Activated CD8-positive, alpha-beta T cell treated with anti-CD3 and anti-CD28 coated beads for 36 hours (primary cell): ENCODE results near the gene ADAMTS5. TPM values are rescaled to one million over a fixed set of nuclear protein-coding genes. Genes with fewer than 3 reads are reported as not detected.

Source experiments
- ATAC-seq: fragments of 200-7000 bp; cut with Tn5 transposase; one replicate; pipeline ENCODE4 v1.10.0; 2021; ENCODE audit warnings: mild to moderate bottlenecking, moderate library complexity
- CTCF ChIA-PET: fragments of 350-600 bp; sonication (Branson Sonifier 250); formaldehyde crosslinking; loops from one replicate; lab custom pipeline; 2021; ENCODE audit warnings: antibody characterized with exemption; lab: Charles Lee
- POLR2A ChIA-PET: fragments of 350-600 bp; sonication (Branson Sonifier 250); formaldehyde crosslinking; loops from one replicate; lab custom pipeline; 2021; ENCODE audit warnings: antibody characterized with exemption; lab: Charles Lee
- DNase-seq: peaks from one replicate; pipeline ENCODE4 v3.0.0-alpha.2; 2020
- H3K27ac Mint-ChIP-seq: one replicate; pipeline ENCODE4 v1.8.0; 2021; ENCODE audit warnings: mild to moderate bottlenecking, mixed read lengths
- H3K27me3 Mint-ChIP-seq: one replicate; pipeline ENCODE4 v1.8.0; 2021; ENCODE audit warnings: mixed read lengths
- H3K36me3 Mint-ChIP-seq: one replicate; pipeline ENCODE4 v1.8.0; 2021; ENCODE audit warnings: low read depth, mixed read lengths
- H3K4me1 Mint-ChIP-seq: one replicate; pipeline ENCODE4 v1.8.0; 2021; ENCODE audit warnings: low read depth, mixed read lengths
- H3K4me3 Mint-ChIP-seq: one replicate; pipeline ENCODE4 v1.8.0; 2021; ENCODE audit warnings: mild to moderate bottlenecking, moderate library complexity, mixed read lengths
- H3K9me3 Mint-ChIP-seq: one replicate; pipeline ENCODE4 v1.8.0; 2021; ENCODE audit warnings: mixed read lengths
- CTCF ChIP-seq: fragments of 200-600 bp; IDR thresholded peaks from one replicate; pipeline ENCODE4 v1.8.0; 2022; ENCODE audit warnings: antibody characterized with exemption, mild to moderate bottlenecking
- intact Hi-C: fragments of 100-400 bp; cut with micrococcal nuclease; formaldehyde crosslinking; loops from one replicate; pipeline ENCODE4 v1.10.0; 2022
- microRNA-seq: library from miRNA; unstranded; fragments of <30 nt; microRNA quantifications from one replicate; pipeline ENCODE4 v1.2.0, GENCODE V29; 2022; ENCODE audit warnings: borderline microRNAs expressed, borderline replicate concordance
- total RNA-seq, 2 experiments: library from RNA; stranded (reverse); gene quantifications; one replicate each; pipeline ENCODE4 v1.2.3, GENCODE V29; 2021

ADAMTS5 gene
- total RNA-seq, 2 experiments from 2014 or later, result not detected

GRCh38 chr21:26884436-26884835, 82.5 kb downstream of the ADAMTS5 start:
- intact Hi-C loops, result no loop called here
- Mint-ChIP-seq H3K4me1 (no peaks in the 10 kb centered on the region), H3K27me3 (no peaks in the 10 kb centered on the region), H3K9me3 (no peaks in the 10 kb centered on the region), H3K27ac (no peak overlapping the region), H3K4me3 (no peak overlapping the region), H3K36me3 (no peaks in the 10 kb centered on the region)
- DNase-seq, result no peak
- ChIA-PET POLR2A (no interaction called here), CTCF (no interaction called here)
- no peak for TF ChIP-seq CTCF
- ATAC-seq, result no peak

DNA sequence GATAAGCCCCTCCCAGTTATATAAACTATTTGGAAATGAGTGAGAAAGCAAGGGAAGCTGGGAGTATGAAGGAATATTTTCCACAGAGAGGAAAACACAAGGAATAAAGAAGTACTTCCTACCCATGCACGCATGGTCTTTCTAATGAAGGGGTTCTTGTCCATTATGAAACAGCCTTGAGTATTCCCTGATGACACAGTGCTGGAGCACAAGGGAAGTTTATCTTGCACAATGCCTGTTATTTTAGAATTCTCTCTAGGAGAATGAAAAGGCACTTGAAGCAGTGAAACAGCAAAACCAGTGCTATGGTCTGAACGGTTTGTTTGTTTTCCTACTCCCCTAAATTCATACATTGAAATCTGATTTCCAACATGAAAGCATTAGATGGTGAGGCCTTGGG, 83.1 kb downstream of the ADAMTS5 start:
- H3K4me3 Mint-ChIP-seq, result no peak overlapping the region
- ATAC-seq (no peak), DNase-seq (no peak)
- ChIA-PET CTCF (no interaction called here), POLR2A (no interaction called here)
- no peaks in the 10 kb centered on the region for H3K36me3 Mint-ChIP-seq
- no peak overlapping the region for H3K27ac Mint-ChIP-seq
- H3K9me3 Mint-ChIP-seq, result no peaks in the 10 kb centered on the region
- no peaks in the 10 kb centered on the region for H3K27me3 Mint-ChIP-seq
- H3K4me1 Mint-ChIP-seq, result no peaks in the 10 kb centered on the region
- intact Hi-C loops, result no loop called here
- TF ChIP-seq CTCF, result no peak

DNA sequence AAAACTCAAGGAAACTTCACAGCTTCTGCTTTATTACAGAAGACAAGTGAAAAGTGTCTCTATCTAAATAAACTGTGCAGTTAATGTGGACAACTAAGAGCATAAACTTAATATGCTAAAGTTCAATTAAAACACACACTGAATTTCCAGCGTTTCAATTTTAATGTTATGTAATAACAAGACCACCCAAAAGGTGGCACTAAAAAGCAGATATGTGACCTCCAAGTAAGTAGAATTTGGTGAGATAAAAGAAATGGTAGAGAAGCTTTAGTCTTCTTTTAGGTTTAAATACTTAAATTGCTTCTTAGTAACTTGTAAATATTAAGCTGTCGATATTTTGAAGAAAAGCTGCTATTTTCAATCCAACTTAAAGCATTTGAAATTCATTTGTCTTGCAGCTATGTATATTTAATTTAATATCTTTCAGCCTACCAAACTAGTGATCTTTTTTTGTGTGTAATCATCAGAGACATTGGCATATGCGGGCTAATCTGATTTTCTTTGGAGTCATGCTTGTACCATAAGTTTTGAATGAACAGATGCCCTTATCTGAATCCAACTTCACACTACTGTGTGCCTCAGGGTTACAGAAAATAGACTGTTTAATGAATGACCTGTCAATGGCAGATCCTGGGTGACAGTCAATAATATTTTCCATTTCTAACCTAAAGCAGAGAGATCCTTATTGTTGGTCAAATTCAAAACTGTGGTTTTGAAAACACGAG, 85.2 kb downstream of the ADAMTS5 start:
- peak; percentile 28 for TF ChIP-seq CTCF
- Mint-ChIP-seq H3K27ac (no peak overlapping the region), H3K4me1 (no peaks in the 10 kb centered on the region), H3K4me3 (no peak overlapping the region), H3K27me3 (no peaks in the 10 kb centered on the region), H3K9me3 (no peaks in the 10 kb centered on the region), H3K36me3 (no peaks in the 10 kb centered on the region)
- ATAC-seq, result no peak
- ChIA-PET POLR2A (no interaction called here), CTCF (no interaction called here)
- no peak for DNase-seq
- intact Hi-C loops, result no loop called here

- no peaks in the 10 kb centered on the region for H3K9me3 Mint-ChIP-seq
- no peak for DNase-seq
- intact Hi-C loops, result no loop called here
- ATAC-seq, result no peak
- H3K4me1 Mint-ChIP-seq, result no peaks in the 10 kb centered on the region
- H3K27me3 Mint-ChIP-seq, result peaks cover 3% of the 10 kb centered on the region
- H3K27ac Mint-ChIP-seq, result no peak overlapping the region
- H3K36me3 Mint-ChIP-seq, result no peaks in the 10 kb centered on the region
- POLR2A ChIA-PET, result no interaction called here
- TF ChIP-seq CTCF, result no peak
- CTCF ChIA-PET, result no interaction called here
- H3K4me3 Mint-ChIP-seq, result no peak overlapping the region
Measured at GRCh38 chr21:26877018-26877417, 89.9 kb downstream of the ADAMTS5 start.

DNA sequence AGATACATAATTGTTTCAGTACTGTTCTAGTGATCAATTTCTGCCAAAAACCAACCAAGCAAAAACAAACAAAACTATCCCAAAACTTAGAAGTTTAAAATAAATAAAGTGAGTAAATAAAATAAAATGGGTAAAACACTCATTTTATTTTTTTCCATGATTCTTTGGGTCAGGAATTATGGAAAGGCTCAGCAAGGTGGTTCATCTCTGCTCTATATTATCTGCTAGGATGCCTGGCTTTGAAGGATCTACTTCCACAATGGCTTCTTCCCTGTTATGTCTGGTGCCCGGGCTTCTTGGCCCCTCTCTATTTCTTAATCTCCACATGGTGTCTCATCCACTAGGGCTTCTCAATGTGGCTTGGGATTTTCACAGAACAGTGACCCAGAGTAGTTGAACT, 92.5 kb downstream of the ADAMTS5 start:
- H3K27me3 Mint-ChIP-seq, result peaks cover 3% of the 10 kb centered on the region
- H3K4me1 Mint-ChIP-seq, result no peaks in the 10 kb centered on the region
- no peaks in the 10 kb centered on the region for H3K9me3 Mint-ChIP-seq
- DNase-seq, result no peak
- TF ChIP-seq CTCF, result no peak
- ChIA-PET CTCF (no interaction called here), POLR2A (no interaction called here)
- no peak overlapping the region for H3K4me3 Mint-ChIP-seq
- no peak for ATAC-seq
- H3K36me3 Mint-ChIP-seq, result no peaks in the 10 kb centered on the region
- H3K27ac Mint-ChIP-seq, result no peak overlapping the region
- intact Hi-C loops, result no loop called here

Small RNA genes lying within 50 kb of the gene (microRNA-seq; reads per million reads assigned to microRNA genes)
- not detected for gene MIR4759

Other genes with a start within 250 kb of the ADAMTS5 start
- under 1 TPM in 1 of 2 experiments, not detected in 1; 0.20 TPM for gene ADAMTS1, start 121.7 kb downstream of the ADAMTS5 start, total RNA-seq